ENCODE measurements around the gene ARFRP1. TPM values are rescaled to one million over a fixed set of nuclear protein-coding genes. Genes with fewer than 3 reads are reported as not detected.
A peak's percentile ranks its signal among the peaks of the same experiment; 100 is the strongest.
"Not testable (repeated sequence)": the region's sequence is repeated elsewhere in the genome, so short reads cannot be mapped to it uniquely, and the experiment has no call there.

ARFRP1 gene
- total RNA-seq, 1 donor from 2014 or later, result 47.3 TPM

- DNase-seq (ENCODE audit: low spot score), result peak; percentile 97
Observed at GRCh38 chr20:63657937-63658748, 49.6 kb downstream of the ARFRP1 start, which contains the start of gene RTEL1. TSS of gene RTEL1 (plus strand) at chr20:63658312. CDS start at chr20:63659403, 1,091 bp downstream.

GRCh38 chr20:63657260-63657936 is 50.4 kb downstream of the ARFRP1 start:
- DNase-seq (ENCODE audit: low spot score), result no peak

- DNase-seq (ENCODE audit: low spot score), result no peak
Observed at GRCh38 chr20:63656451-63656850, 51.3 kb downstream of the ARFRP1 start.

DNA sequence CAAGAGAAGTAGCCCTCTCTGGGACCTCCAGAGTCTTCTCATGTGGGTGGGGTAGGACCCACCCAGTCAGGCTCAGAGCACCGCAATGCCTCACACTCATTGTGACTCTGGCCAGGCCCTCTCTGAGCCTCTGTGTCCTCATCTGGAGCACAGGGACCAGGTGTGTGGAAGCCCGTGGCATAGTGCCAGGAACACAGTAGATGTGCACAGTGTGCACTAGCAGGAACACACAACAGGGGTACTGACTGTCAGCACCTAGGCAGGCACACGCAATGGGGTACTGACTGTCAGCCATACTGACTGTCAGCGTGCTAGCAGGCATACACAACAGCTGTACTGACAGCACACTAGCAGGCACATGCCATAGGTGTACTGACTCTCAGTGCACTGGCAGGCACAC is 52.5 kb downstream of the ARFRP1 start:
- no peak for DNase-seq (ENCODE audit: low spot score)

- no peak for DNase-seq (ENCODE audit: low spot score)
Observed at GRCh38 chr20:63653974-63654668, 53.7 kb downstream of the ARFRP1 start.

- peak; percentile 95 for DNase-seq (ENCODE audit: low spot score)
Observed at GRCh38 chr20:63653041-63653973, 54.5 kb downstream of the ARFRP1 start, which contains the start of gene STMN3. TSS of gene STMN3 (minus strand) at chr20:63653424. CDS start at chr20:63653345, 79 bp downstream.

GRCh38 chr20:63652192-63652980 is 55.4 kb downstream of the ARFRP1 start:
- no peak for DNase-seq (ENCODE audit: low spot score)

DNA sequence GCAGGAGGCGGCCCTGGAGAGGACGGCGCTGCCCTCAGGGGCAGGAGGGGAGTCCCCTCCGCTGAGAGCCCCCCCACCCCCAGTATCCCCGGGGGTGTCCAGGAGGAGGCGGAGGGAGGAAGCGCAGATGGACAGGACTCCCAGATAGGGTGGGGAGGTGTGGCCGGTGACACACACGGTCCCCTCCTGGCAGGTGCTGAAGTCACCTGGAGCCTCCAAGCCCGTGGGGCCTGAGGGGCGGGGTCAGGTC is 55.9 kb downstream of the ARFRP1 start:
- DNase-seq (ENCODE audit: low spot score), result no peak

GRCh38 chr20:63650486-63650885 is 57.3 kb downstream of the ARFRP1 start:
- not testable (repeated sequence) for DNase-seq (ENCODE audit: low spot score)

GRCh38 chr20:63648895-63649589 is 58.7 kb downstream of the ARFRP1 start:
- DNase-seq (ENCODE audit: low spot score), result no peak

Other genes starting within 250 kb of the ARFRP1 start
- not detected for gene KCNQ2, start 235.3 kb downstream of the ARFRP1 start, total RNA-seq
- gene EEF1A2, start 208.9 kb downstream of the ARFRP1 start, total RNA-seq, result 1.2 TPM
- 173 TPM for gene PPDPF, start 187.2 kb downstream of the ARFRP1 start, total RNA-seq
- gene PTK6, start 170.6 kb downstream of the ARFRP1 start, total RNA-seq, result 0.10 TPM
- not detected for gene SRMS, start 160.2 kb downstream of the ARFRP1 start, total RNA-seq
- gene FNDC11, start 153.8 kb downstream of the ARFRP1 start, total RNA-seq, result 0.13 TPM
- gene HELZ2, start 133.7 kb downstream of the ARFRP1 start, total RNA-seq, result 50.8 TPM
- 10.0 TPM for gene GMEB2, start 80.9 kb downstream of the ARFRP1 start, total RNA-seq
- 9.9 TPM for gene STMN3, start 54.6 kb downstream of the ARFRP1 start, total RNA-seq
- 31.7 TPM for gene RTEL1, start 49.7 kb downstream of the ARFRP1 start, total RNA-seq
- 4.7 TPM for gene TNFRSF6B, start 11.3 kb downstream of the ARFRP1 start, total RNA-seq
- 26.7 TPM for gene ZGPAT, start 63 bp upstream of the ARFRP1 start, total RNA-seq
- 6.5 TPM for gene LIME1, start 28.7 kb upstream of the ARFRP1 start, total RNA-seq
- gene SLC2A4RG, start 31.8 kb upstream of the ARFRP1 start, total RNA-seq, result 62.0 TPM
- 34.7 TPM for gene ZBTB46, start 123.3 kb upstream of the ARFRP1 start, total RNA-seq
- not detected for gene ABHD16B, start 153.5 kb upstream of the ARFRP1 start, total RNA-seq
- 114 TPM for gene TPD52L2, start 157.3 kb upstream of the ARFRP1 start, total RNA-seq
- gene DNAJC5, start 187.2 kb upstream of the ARFRP1 start, total RNA-seq, result 50.5 TPM
- gene UCKL1, start 248.4 kb upstream of the ARFRP1 start, total RNA-seq, result 36.0 TPM